KMS-11 (cell line): ENCODE data around the gene SLC7A6.

Experiments used
- H2AFZ ChIP-seq: fragments of 200-600 bp; sonication (generic); 2 replicates; pipeline ENCODE4 v1.6.1; 2016; ENCODE audit warnings: antibody characterized with exemption, mixed run types, low read depth
- H3K27ac ChIP-seq: fragments of 200-600 bp; sonication (generic); 2 replicates; pipeline ENCODE4 v1.6.1; 2016; ENCODE audit warnings: mild to moderate bottlenecking, mixed run types
- H3K27me3 ChIP-seq: fragments of 200-600 bp; sonication (generic); 2 replicates; pipeline ENCODE4 v1.6.1; 2017; ENCODE audit warnings: mild to moderate bottlenecking, low read depth, mixed run types, moderate library complexity; ENCODE audit not compliant: insufficient read depth
- H3K36me3 ChIP-seq: fragments of 200-600 bp; sonication (generic); 2 replicates; pipeline ENCODE4 v1.6.1; 2017; ENCODE audit warnings: mild to moderate bottlenecking, mixed run types; ENCODE audit not compliant: insufficient read depth
- H3K4me1 ChIP-seq: fragments of 200-600 bp; sonication (generic); 2 replicates; pipeline ENCODE4 v1.6.1; 2016; ENCODE audit warnings: mild to moderate bottlenecking, low read depth, mixed run types; ENCODE audit not compliant: poor library complexity, severe bottlenecking
- H3K4me2 ChIP-seq: fragments of 200-600 bp; sonication (generic); 2 replicates; pipeline ENCODE4 v1.7.0; 2016; ENCODE audit warnings: mild to moderate bottlenecking, mixed run types
- H3K4me3 ChIP-seq: fragments of 200-600 bp; sonication (generic); IDR thresholded peaks from 2 replicates; pipeline ENCODE4 v1.6.1; 2017; ENCODE audit warnings: low read depth, low read length, mixed read lengths; ENCODE audit not compliant: insufficient read depth
- H3K79me2 ChIP-seq: fragments of 200-600 bp; sonication (generic); 2 replicates; pipeline ENCODE4 v1.6.1; 2016; ENCODE audit warnings: low read depth, mixed run types; ENCODE audit not compliant: insufficient read depth
- H3K9ac ChIP-seq: fragments of 200-600 bp; sonication (generic); 2 replicates; pipeline ENCODE4 v1.6.1; 2016; ENCODE audit warnings: mild to moderate bottlenecking, mixed run types
- H4K20me1 ChIP-seq: fragments of 200-600 bp; sonication (generic); 2 replicates; pipeline ENCODE4 v1.6.1; 2016; ENCODE audit warnings: mild to moderate bottlenecking, mixed run types; ENCODE audit not compliant: insufficient read depth
- CTCF ChIP-seq: fragments of 200-600 bp; sonication (generic); conservative IDR thresholded peaks from 2 replicates; pipeline ENCODE4 v1.6.1; 2017; ENCODE audit warnings: low read depth, mild to moderate bottlenecking, antibody characterized with exemption, low read length, moderate library complexity, mixed read lengths

SLC7A6 gene

DNA sequence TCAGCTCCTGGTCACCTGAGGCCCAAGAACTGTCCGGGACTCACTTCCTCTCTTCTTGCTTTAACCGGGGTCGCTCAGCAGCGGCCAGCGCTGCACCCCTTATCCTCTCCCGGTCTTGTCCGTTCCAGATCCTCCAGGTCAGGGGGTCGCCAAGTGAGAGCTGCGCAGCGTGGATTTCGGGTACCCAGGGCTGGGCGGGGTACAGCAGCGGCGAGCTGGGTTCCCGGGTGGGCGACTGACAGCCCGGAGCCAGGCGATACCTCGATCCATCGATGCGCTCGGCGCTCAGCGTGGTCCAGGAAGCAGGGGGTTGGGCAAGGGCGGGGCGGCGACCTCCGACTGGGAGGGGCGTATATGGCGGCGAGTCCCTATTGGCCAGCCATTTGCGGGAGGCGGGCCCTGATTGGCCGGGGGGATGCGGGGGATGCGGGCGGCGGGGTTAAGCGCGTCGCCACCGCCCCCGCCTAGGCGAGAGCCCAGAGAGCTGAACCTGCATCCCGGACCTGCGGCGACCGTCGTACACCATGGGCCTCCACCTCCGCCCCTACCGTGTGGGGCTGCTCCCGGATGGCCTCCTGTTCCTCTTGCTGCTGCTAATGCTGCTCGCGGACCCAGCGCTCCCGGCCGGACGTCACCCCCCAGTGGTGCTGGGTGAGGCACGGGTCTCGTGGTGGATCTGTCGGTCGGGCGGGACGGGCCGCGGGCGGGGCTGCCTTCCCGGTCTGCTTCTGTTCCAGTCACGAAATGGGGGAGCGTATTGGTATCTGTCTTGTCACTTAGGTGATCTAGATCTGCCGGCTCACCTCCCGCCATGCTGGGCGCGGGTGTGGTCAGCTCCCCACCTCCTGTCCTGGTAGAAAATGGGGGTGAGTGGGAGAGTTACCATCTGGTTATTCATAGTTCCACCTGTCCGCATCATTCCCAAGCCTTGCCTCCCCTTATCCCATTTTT is 19.1 kb upstream of the SLC7A6 start, which contains the start of gene PLA2G15:
Gene PLA2G15 (plus strand): TSS at position 471 of the 951 bp plus-strand sequence. CDS start 54 bp downstream, at position 525.
- Histone ChIP-seq H3K4me2 (peak within 1 kb of the TSS; percentile 98), H3K9ac (peak within 1 kb of the TSS; percentile 49; the same call in 1 of the 2 replicates), H4K20me1 (no peaks in the 10 kb centered on the region), H3K27ac (no peak within 1 kb of the TSS), H3K36me3 (no peaks in the 10 kb centered on the region), H3K4me3 (no peak within 1 kb of the TSS), H3K79me2 (peaks cover 49% of the 10 kb centered on the region), H3K27me3 (no peaks in the 10 kb centered on the region), H2AFZ (peak within 1 kb of the TSS; percentile 93), H3K4me1 (peaks cover 45% of the 10 kb centered on the region)
- TF ChIP-seq CTCF, result no peak

DNA sequence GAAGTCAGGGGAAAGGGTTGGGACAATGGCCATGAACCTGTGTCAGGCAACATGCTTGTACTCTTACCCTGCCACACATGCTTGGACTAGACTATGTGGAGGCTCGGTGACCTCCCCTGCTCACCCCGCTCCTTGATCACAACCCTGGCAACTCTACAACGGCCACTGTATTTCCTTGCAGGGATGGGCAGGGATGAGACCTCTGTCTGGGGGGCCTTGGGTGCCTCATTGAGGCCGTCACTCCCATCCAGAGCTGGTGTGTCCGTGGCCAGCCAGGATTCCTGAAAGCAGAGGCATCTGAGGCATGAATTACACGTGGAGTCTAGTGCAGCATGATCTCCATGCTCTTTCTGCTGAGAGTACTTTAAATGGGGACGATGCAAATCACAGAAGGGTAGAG is 18.2 kb upstream of the SLC7A6 start:
- peak overlapping the region; percentile 38; the same call in 1 of the 2 replicates for H3K9ac ChIP-seq
- no peak overlapping the region for H3K27ac ChIP-seq
- no peaks in the 10 kb centered on the region for H4K20me1 ChIP-seq
- peak overlapping the region; percentile 98 for H3K4me2 ChIP-seq
- H3K36me3 ChIP-seq, result no peaks in the 10 kb centered on the region
- H2AFZ ChIP-seq, result no peak overlapping the region
- peaks cover 54% of the 10 kb centered on the region for H3K4me1 ChIP-seq
- TF ChIP-seq CTCF, result no peak
- H3K4me3 ChIP-seq, result no peak overlapping the region
- H3K79me2 ChIP-seq, result peaks cover 49% of the 10 kb centered on the region
- no peaks in the 10 kb centered on the region for H3K27me3 ChIP-seq

- Histone ChIP-seq H3K27me3 (no peaks in the 10 kb centered on the region), H2AFZ (no peak overlapping the region), H3K4me3 (no peak overlapping the region), H3K4me1 (peaks cover 60% of the 10 kb centered on the region), H3K79me2 (peaks cover 49% of the 10 kb centered on the region), H3K4me2 (peak overlapping the region; percentile 98), H4K20me1 (no peaks in the 10 kb centered on the region), H3K9ac (no peak overlapping the region), H3K27ac (no peak overlapping the region), H3K36me3 (no peaks in the 10 kb centered on the region)
- TF ChIP-seq CTCF, result no peak
Measured at GRCh38 chr16:68246666-68247065, 17.7 kb upstream of the SLC7A6 start.

- H3K4me2 ChIP-seq, result peak overlapping the region; percentile 98; the same call in 1 of the 2 replicates
- no peak overlapping the region for H3K27ac ChIP-seq
- no peak overlapping the region for H2AFZ ChIP-seq
- H3K36me3 ChIP-seq, result no peaks in the 10 kb centered on the region
- TF ChIP-seq CTCF, result no peak
- H3K4me3 ChIP-seq, result no peak overlapping the region
- no peak overlapping the region for H3K9ac ChIP-seq
- peaks cover 49% of the 10 kb centered on the region for H3K79me2 ChIP-seq
- no peaks in the 10 kb centered on the region for H4K20me1 ChIP-seq
- no peaks in the 10 kb centered on the region for H3K27me3 ChIP-seq
- peaks cover 67% of the 10 kb centered on the region for H3K4me1 ChIP-seq
Measured at GRCh38 chr16:68247400-68247799, 16.9 kb upstream of the SLC7A6 start.
